Endodermal cell (in vitro differentiated cells): ENCODE results near the gene CREB3L2. TPM values are rescaled to one million over a fixed set of nuclear protein-coding genes. Genes with fewer than 3 reads are reported as not detected.

ENCODE experiments used
- DNase-seq: peaks from one replicate; pipeline ENCODE4 v3.0.0-alpha.2; 2017
- H3K27ac ChIP-seq: 2 replicates; pipeline ENCODE4 v1.5.1; 2013; ENCODE audit warnings: mild to moderate bottlenecking, low read depth, low read length, moderate library complexity
- H3K27me3 ChIP-seq: 2 replicates; pipeline ENCODE4 v1.6.1; 2013; ENCODE audit warnings: mild to moderate bottlenecking, low read length, moderate library complexity; ENCODE audit not compliant: insufficient read depth, control insufficient read depth, poor library complexity, severe bottlenecking
- H3K36me3 ChIP-seq: 2 replicates; pipeline ENCODE4 v1.7.0; 2013; ENCODE audit warnings: mild to moderate bottlenecking, low read length, moderate library complexity; ENCODE audit not compliant: control insufficient read depth, insufficient read depth
- H3K4me1 ChIP-seq: one replicate; pipeline ENCODE4 v1.7.0; 2013; ENCODE audit warnings: low read length; ENCODE audit not compliant: control insufficient read depth, insufficient read depth
- H3K4me3 ChIP-seq: 2 replicates; pipeline ENCODE4 v1.5.1; 2013; ENCODE audit warnings: mild to moderate bottlenecking, low read length, moderate library complexity
- H3K9ac ChIP-seq: 2 replicates; pipeline ENCODE4 v1.6.1; 2013; ENCODE audit warnings: mild to moderate bottlenecking, low read length, moderate library complexity; ENCODE audit not compliant: poor library complexity, severe bottlenecking; ENCODE audit errors: extremely low read depth
- H3K9me3 ChIP-seq: 2 replicates; pipeline ENCODE4 v1.6.1; 2013; ENCODE audit warnings: mild to moderate bottlenecking, low read length, moderate library complexity; ENCODE audit not compliant: control insufficient read depth
- H3K27ac Mint-ChIP-seq: 2 replicates; pipeline ENCODE4 v1.8.0; 2020; ENCODE audit warnings: mixed read lengths
- H3K27me3 Mint-ChIP-seq: 2 replicates; pipeline ENCODE4 v1.8.0; 2021; ENCODE audit warnings: mild to moderate bottlenecking, mixed read lengths; ENCODE audit not compliant: insufficient read depth
- H3K36me3 Mint-ChIP-seq: 2 replicates; pipeline ENCODE4 v1.8.0; 2020; ENCODE audit warnings: low read depth, mixed read lengths
- H3K4me1 Mint-ChIP-seq: 2 replicates; pipeline ENCODE4 v1.8.0; 2020; ENCODE audit warnings: mixed read lengths
- H3K4me3 Mint-ChIP-seq: 2 replicates; pipeline ENCODE4 v1.8.0; 2020; ENCODE audit warnings: mild to moderate bottlenecking, moderate library complexity, mixed read lengths
- H3K9me3 Mint-ChIP-seq: 2 replicates; pipeline ENCODE4 v1.8.0; 2020; ENCODE audit warnings: mild to moderate bottlenecking, mixed read lengths
- WGBS, 2 experiments: methylation state at CpG; one replicate each; pipeline versions ENCODE4 v1.1.5 to v1.1.7; 2013; ENCODE audit warnings: missing lambda C conversion rate in 2 of 2, mixed read lengths in 1 of 2; ENCODE audit not compliant: insufficient coverage in 1 of 2, insufficient read length in 1 of 2; 5-methylcytosine and 5-hydroxymethylcytosine counted together
- long read RNA-seq, 4 experiments: library from polyadenylated mRNA in 2 of 4; library from RNA in 1 of 4; library from capped mRNA in 1 of 4; stranded (forward) in 3 of 4; unstranded in 1 of 4; transcript quantifications; one replicate each; pipeline ENCODE4 v2.0.0, GENCODE V29; 2020 to 2021; ENCODE audit warnings: inconsistent platforms in 1 of 4
- polyA plus RNA-seq, 2 experiments: library from polyadenylated mRNA; stranded (reverse); fragments of 50-300 nt; gene quantifications; one replicate each; pipeline ENCODE4 v1.2.3, GENCODE V29; 2013
- total RNA-seq, 2 donors: library from RNA; stranded (reverse); fragmentation: NEBNext Ultra II Directional in 1 of 2; extraction: Animal tissue kit (Norgen Biotek cat#: 25700) in 1 of 2; gene quantifications; 2 replicates in 1 of 2; 3 replicates in 1 of 2; pipeline ENCODE4 v1.2.1, GENCODE V29; 2021
- TF ChIP-seq, protein P1 (sequence below): fragments of 200-600 bp; sonication (generic); conservative IDR thresholded peaks from 2 replicates; pipeline ENCODE4 v1.5.0; 2021; ENCODE audit warnings: antibody characterized with exemption, mild to moderate bottlenecking

The CREB3L2 gene, protein sequence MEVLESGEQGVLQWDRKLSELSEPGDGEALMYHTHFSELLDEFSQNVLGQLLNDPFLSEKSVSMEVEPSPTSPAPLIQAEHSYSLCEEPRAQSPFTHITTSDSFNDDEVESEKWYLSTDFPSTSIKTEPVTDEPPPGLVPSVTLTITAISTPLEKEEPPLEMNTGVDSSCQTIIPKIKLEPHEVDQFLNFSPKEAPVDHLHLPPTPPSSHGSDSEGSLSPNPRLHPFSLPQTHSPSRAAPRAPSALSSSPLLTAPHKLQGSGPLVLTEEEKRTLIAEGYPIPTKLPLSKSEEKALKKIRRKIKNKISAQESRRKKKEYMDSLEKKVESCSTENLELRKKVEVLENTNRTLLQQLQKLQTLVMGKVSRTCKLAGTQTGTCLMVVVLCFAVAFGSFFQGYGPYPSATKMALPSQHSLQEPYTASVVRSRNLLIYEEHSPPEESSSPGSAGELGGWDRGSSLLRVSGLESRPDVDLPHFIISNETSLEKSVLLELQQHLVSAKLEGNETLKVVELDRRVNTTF
- 10 to 100 TPM; 48.2 to 80.2 TPM for total RNA-seq
- polyA plus RNA-seq (2013, experiment 1 of 2) = 28.1 TPM
- 28.2 TPM for polyA plus RNA-seq (2013, experiment 2 of 2)
- long read RNA-seq, experiment 1, partial matches to known transcripts = 0 of 15 reads
- long read RNA-seq, experiment 1, other reads (novel, unspliced or antisense) = 15 of 15 reads
- long read RNA-seq, experiment 2, full-length matches to known transcripts = 21 of 55 reads
- long read RNA-seq, experiment 2, partial matches to known transcripts = 2 of 55 reads
- long read RNA-seq, experiment 2, other reads (novel, unspliced or antisense) = 32 of 55 reads
- long read RNA-seq, experiment 3, full-length matches to known transcripts = 4 of 21 reads
- long read RNA-seq, experiment 3, partial matches to known transcripts = 1 of 21 reads
- long read RNA-seq, experiment 3, other reads (novel, unspliced or antisense) = 16 of 21 reads
- long read RNA-seq, experiment 4, full-length matches to known transcripts = 4 of 8 reads
- long read RNA-seq, experiment 4, partial matches to known transcripts = 0 of 8 reads
- long read RNA-seq, experiment 4, other reads (novel, unspliced or antisense) = 4 of 8 reads

DNA sequence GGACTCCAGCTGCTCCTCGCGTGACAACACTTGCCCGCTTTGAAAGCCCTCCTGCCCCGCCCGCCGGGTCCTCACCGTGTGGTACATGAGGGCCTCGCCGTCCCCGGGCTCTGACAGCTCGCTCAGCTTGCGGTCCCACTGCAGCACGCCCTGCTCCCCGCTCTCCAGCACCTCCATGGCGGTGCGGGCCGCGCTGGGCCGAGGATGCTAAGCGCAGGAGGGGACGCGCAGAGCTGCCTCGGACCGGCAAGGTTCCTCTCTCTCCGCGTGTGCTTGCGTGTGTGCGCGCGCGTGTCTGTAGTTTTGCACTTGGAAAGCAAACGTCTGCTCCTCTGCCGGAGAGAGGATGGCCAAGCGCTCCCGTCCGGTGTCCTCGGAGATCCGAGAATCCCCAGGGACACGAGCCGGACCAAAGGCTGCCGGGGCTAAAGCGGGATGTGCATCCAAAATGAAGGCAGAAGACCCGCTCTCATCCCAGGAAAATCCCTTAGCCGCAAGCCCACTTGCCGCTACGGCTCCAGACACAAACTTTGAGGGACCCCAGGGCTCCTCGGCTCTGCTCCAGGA, at the start of gene CREB3L2:
Gene CREB3L2, minus strand, starts transcription at position 558 of the 567 bp plus-strand sequence. Its CDS starts 381 bp downstream, at position 177.
- Mint-ChIP-seq H3K27me3 (no peaks in the 10 kb centered on the region), H3K4me1 (peaks cover 21% of the 10 kb centered on the region), H3K4me3 (peak within 1 kb of the TSS; percentile 97), H3K9me3 (no peaks in the 10 kb centered on the region), H3K36me3 (peaks cover 12% of the 10 kb centered on the region), H3K27ac (peak within 1 kb of the TSS; percentile 98)
- peaks cover 5% of the 10 kb centered on the region for H3K36me3 ChIP-seq
- WGBS, 2 experiments = 0% methylated on average over 20 to 47 of the region's 47 CpGs
- TF ChIP-seq, protein P1, sequence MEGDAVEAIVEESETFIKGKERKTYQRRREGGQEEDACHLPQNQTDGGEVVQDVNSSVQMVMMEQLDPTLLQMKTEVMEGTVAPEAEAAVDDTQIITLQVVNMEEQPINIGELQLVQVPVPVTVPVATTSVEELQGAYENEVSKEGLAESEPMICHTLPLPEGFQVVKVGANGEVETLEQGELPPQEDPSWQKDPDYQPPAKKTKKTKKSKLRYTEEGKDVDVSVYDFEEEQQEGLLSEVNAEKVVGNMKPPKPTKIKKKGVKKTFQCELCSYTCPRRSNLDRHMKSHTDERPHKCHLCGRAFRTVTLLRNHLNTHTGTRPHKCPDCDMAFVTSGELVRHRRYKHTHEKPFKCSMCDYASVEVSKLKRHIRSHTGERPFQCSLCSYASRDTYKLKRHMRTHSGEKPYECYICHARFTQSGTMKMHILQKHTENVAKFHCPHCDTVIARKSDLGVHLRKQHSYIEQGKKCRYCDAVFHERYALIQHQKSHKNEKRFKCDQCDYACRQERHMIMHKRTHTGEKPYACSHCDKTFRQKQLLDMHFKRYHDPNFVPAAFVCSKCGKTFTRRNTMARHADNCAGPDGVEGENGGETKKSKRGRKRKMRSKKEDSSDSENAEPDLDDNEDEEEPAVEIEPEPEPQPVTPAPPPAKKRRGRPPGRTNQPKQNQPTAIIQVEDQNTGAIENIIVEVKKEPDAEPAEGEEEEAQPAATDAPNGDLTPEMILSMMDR = no peak
- peak within 1 kb of the TSS; percentile 96 for H3K27ac ChIP-seq
- no peaks in the 10 kb centered on the region for H3K9me3 ChIP-seq
- DNase-seq = peak; percentile 87
- H3K4me3 ChIP-seq = peak within 1 kb of the TSS; percentile 95
- peak within 1 kb of the TSS; percentile 88 for H3K9ac ChIP-seq
- H3K4me1 ChIP-seq = no peaks in the 10 kb centered on the region
- no peaks in the 10 kb centered on the region for H3K27me3 ChIP-seq

DNA sequence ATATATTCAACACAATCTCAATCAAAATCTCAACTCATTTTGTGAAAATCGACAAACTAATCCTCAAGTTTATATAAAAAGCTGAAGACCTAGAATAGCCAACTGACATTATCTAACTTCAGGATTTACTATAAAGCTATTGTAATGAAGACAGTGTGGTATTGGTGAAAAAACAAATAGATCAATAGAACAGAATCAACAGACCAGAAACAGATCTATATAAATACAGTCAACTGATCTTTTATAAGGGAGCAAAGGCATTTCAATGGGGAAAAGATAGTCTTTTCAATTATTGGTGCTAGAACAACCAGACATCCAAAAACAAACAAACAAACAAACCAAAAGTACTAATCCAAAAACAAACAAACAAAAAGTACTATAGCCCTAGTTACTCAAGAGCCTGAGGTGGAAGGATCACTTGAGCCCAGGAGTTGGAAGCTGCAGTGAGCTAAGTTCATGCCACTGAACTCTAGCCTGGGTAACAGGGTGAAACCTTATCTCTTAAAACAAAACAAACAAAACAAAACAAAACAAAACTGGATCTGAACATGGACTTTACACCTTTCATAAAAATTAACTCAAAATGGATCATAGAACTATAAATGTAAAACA, 47.7 kb upstream of the CREB3L2 start:
- WGBS, 2 experiments = 88% methylated on average over 1 of the region's 1 CpG; no CpG with 5 or more reads in 1 of the 2 experiments
- TF ChIP-seq, protein P1 = no peak
- Histone ChIP-seq H3K9me3 (no peaks in the 10 kb centered on the region), H3K27ac (no peak overlapping the region), H3K4me1 (no peaks in the 10 kb centered on the region), H3K27me3 (no peaks in the 10 kb centered on the region), H3K36me3 (no peaks in the 10 kb centered on the region), H3K9ac (no peak overlapping the region), H3K4me3 (no peak overlapping the region)
- DNase-seq = no peak
- peaks cover 2% of the 10 kb centered on the region for H3K27me3 Mint-ChIP-seq
- H3K36me3 Mint-ChIP-seq = no peaks in the 10 kb centered on the region
- H3K4me1 Mint-ChIP-seq = peaks cover 10% of the 10 kb centered on the region
- H3K4me3 Mint-ChIP-seq = no peak overlapping the region
- no peak overlapping the region for H3K27ac Mint-ChIP-seq
- peaks cover 14% of the 10 kb centered on the region for H3K9me3 Mint-ChIP-seq
